HEK293 (cell line): ENCODE data around the gene CECR2.

Experiments
- CTCF ChIA-PET: fragments of 350-600 bp; formaldehyde crosslinking; extraction: SDS; loops from one replicate; lab custom pipeline; 2021; ENCODE audit warnings: antibody characterized with exemption; lab: Yijun Ruan, JAX
- POLR2A ChIA-PET: fragments of 300-600 bp; formaldehyde crosslinking; extraction: SDS; loops from one replicate; lab custom pipeline; 2020; ENCODE audit warnings: antibody characterized with exemption, inconsistent platforms; lab: Yijun Ruan, JAX
- H3K27ac ChIP-seq: fragments of 200-500 bp; sonication (Bioruptor generic); 2 replicates; pipeline ENCODE4 v1.5.1; 2014; ENCODE audit warnings: low read depth, low read length, control low read depth, inconsistent platforms; ENCODE audit errors: extremely low read depth
- H3K36me3 ChIP-seq, 2 experiments: fragments of 200-500 bp in 1 of 2; sonication (Bioruptor generic) in 1 of 2; 1 replicate in 1 of 2; 2 replicates in 1 of 2; pipeline ENCODE4 v1.5.1; 2014 to 2017; ENCODE audit warnings: inconsistent platforms in 2 of 2, low read length in 2 of 2; ENCODE audit not compliant: control insufficient read depth in 2 of 2, insufficient read depth in 1 of 2
- H3K4me1 ChIP-seq: fragments of 200-500 bp; sonication (Bioruptor generic); 2 replicates; pipeline ENCODE4 v1.5.1; 2014; ENCODE audit warnings: mild to moderate bottlenecking, low read length, inconsistent platforms; ENCODE audit not compliant: control insufficient read depth, insufficient read depth
- H3K4me3 ChIP-seq: 2 replicates; pipeline ENCODE4 v1.5.1; 2011; ENCODE audit warnings: low read depth, mild to moderate bottlenecking, control low read depth, low read length, moderate library complexity
- H3K9me3 ChIP-seq: fragments of 200-500 bp; sonication (Bioruptor generic); 2 replicates; pipeline ENCODE4 v1.5.1; 2014; ENCODE audit warnings: low read depth, low read length, inconsistent platforms; ENCODE audit not compliant: control insufficient read depth, insufficient read depth
- GLIS1 ChIP-seq: fragments of 450-650 bp; formaldehyde crosslinking; IDR thresholded peaks from 2 replicates; pipeline ENCODE4 v1.5.1; 2016; ENCODE audit warnings: missing biosample characterization, missing genetic modification characterization
- HOXC10 ChIP-seq: sonication (generic); formaldehyde crosslinking; IDR thresholded peaks from 2 replicates; pipeline ENCODE4 v1.8.1; 2023; ENCODE audit warnings: mild to moderate bottlenecking, missing genetic modification reagents
- KLF9 ChIP-seq: fragments of 450-650 bp; formaldehyde crosslinking; IDR thresholded peaks from 2 replicates; pipeline ENCODE4 v1.5.1; 2016; ENCODE audit warnings: missing biosample characterization, missing genetic modification characterization, low read depth
- SALL2 ChIP-seq: fragments of 450-650 bp; formaldehyde crosslinking; IDR thresholded peaks from 2 replicates; pipeline ENCODE4 v1.5.0; 2017; ENCODE audit warnings: missing biosample characterization, mild to moderate bottlenecking, missing genetic modification characterization, borderline replicate concordance
- YY1 ChIP-seq: fragments of 450-650 bp; formaldehyde crosslinking; IDR thresholded peaks from 2 replicates; pipeline ENCODE4 v1.5.1; 2018; ENCODE audit warnings: missing biosample characterization, missing genetic modification characterization
- ZBTB1 ChIP-seq: fragments of 450-650 bp; formaldehyde crosslinking; IDR thresholded peaks from 2 replicates; pipeline ENCODE4 v1.5.1; 2016; ENCODE audit warnings: missing biosample characterization, missing genetic modification characterization
- ZNF157 ChIP-seq: fragments of 450-650 bp; formaldehyde crosslinking; IDR thresholded peaks from 2 replicates; pipeline ENCODE4 v1.5.1; 2016; ENCODE audit warnings: missing biosample characterization, missing genetic modification characterization
- ZNF184 ChIP-seq: fragments of 450-650 bp; IDR thresholded peaks from 2 replicates; pipeline ENCODE4 v1.5.1; 2018; ENCODE audit warnings: missing biosample characterization, mild to moderate bottlenecking, missing genetic modification characterization
- ZNF266 ChIP-seq: fragments of 450-650 bp; formaldehyde crosslinking; IDR thresholded peaks from 2 replicates; pipeline ENCODE4 v1.5.1; 2016; ENCODE audit warnings: missing biosample characterization, missing genetic modification characterization, low read depth
- ZNF302 ChIP-seq: fragments of 450-650 bp; formaldehyde crosslinking; IDR thresholded peaks from 2 replicates; pipeline ENCODE4 v1.5.1; 2016; ENCODE audit warnings: missing biosample characterization, missing genetic modification characterization, low read depth
- ZNF335 ChIP-seq: fragments of 450-650 bp; formaldehyde crosslinking; conservative IDR thresholded peaks from 2 replicates; pipeline ENCODE4 v1.5.1; 2016; ENCODE audit warnings: missing biosample characterization, missing genetic modification characterization
- ZNF37A ChIP-seq: fragments of 450-650 bp; IDR thresholded peaks from 2 replicates; pipeline ENCODE4 v1.5.1; 2018; ENCODE audit warnings: missing biosample characterization, missing genetic modification characterization
- ZNF433 ChIP-seq: fragments of 450-650 bp; formaldehyde crosslinking; IDR thresholded peaks from 2 replicates; pipeline ENCODE4 v1.5.1; 2016; ENCODE audit warnings: missing biosample characterization, missing genetic modification characterization, low read depth
- ZNF501 ChIP-seq: fragments of 450-650 bp; formaldehyde crosslinking; IDR thresholded peaks from 2 replicates; pipeline ENCODE4 v1.5.1; 2016; ENCODE audit warnings: missing biosample characterization, missing genetic modification characterization
- ZNF510 ChIP-seq: fragments of 450-650 bp; formaldehyde crosslinking; IDR thresholded peaks from 2 replicates; pipeline ENCODE4 v1.5.1; 2018; ENCODE audit warnings: mild to moderate bottlenecking, missing genetic modification characterization, missing biosample characterization; ENCODE audit not compliant: insufficient replicate concordance
- ZNF521 ChIP-seq: fragments of 450-650 bp; formaldehyde crosslinking; IDR thresholded peaks from 2 replicates; pipeline ENCODE4 v1.5.1; 2017; ENCODE audit warnings: missing biosample characterization, mild to moderate bottlenecking, missing genetic modification characterization
- ZNF558 ChIP-seq: fragments of 450-650 bp; formaldehyde crosslinking; IDR thresholded peaks from 2 replicates; pipeline ENCODE4 v1.5.1; 2016; ENCODE audit warnings: missing biosample characterization, missing genetic modification characterization
- ZNF571 ChIP-seq: fragments of 450-650 bp; formaldehyde crosslinking; IDR thresholded peaks from 2 replicates; pipeline ENCODE4 v1.5.0; 2017; ENCODE audit warnings: missing biosample characterization, missing genetic modification characterization
- ZNF747 ChIP-seq: fragments of 450-650 bp; formaldehyde crosslinking; IDR thresholded peaks from 2 replicates; pipeline ENCODE4 v1.5.1; 2016; ENCODE audit warnings: missing biosample characterization, missing genetic modification characterization
- TF ChIP-seq, protein P1 (sequence below): fragments of 450-650 bp; formaldehyde crosslinking; IDR thresholded peaks from 2 replicates; pipeline ENCODE4 v1.5.1; 2017; ENCODE audit warnings: missing biosample characterization, mild to moderate bottlenecking, missing genetic modification characterization, moderate library complexity
- TF ChIP-seq, protein P2 (sequence below): fragments of 450-650 bp; formaldehyde crosslinking; IDR thresholded peaks from 2 replicates; pipeline ENCODE4 v1.5.1; 2016; ENCODE audit warnings: missing biosample characterization, missing genetic modification characterization
- TF ChIP-seq, protein P3 (sequence below): fragments of 450-650 bp; formaldehyde crosslinking; IDR thresholded peaks from 2 replicates; pipeline ENCODE4 v1.5.1; 2016; ENCODE audit warnings: missing biosample characterization, missing genetic modification characterization
- TF ChIP-seq, protein P4 (sequence below): IDR thresholded peaks from 2 replicates; pipeline ENCODE4 v1.6.1; 2011; ENCODE audit warnings: mild to moderate bottlenecking, low read depth, low read length, borderline replicate concordance
- TF ChIP-seq, protein P5 (sequence below): fragments of 450-650 bp; formaldehyde crosslinking; IDR thresholded peaks from 2 replicates; pipeline ENCODE4 v1.5.1; 2016; ENCODE audit warnings: missing biosample characterization, missing genetic modification characterization

The CECR2 gene

DNA sequence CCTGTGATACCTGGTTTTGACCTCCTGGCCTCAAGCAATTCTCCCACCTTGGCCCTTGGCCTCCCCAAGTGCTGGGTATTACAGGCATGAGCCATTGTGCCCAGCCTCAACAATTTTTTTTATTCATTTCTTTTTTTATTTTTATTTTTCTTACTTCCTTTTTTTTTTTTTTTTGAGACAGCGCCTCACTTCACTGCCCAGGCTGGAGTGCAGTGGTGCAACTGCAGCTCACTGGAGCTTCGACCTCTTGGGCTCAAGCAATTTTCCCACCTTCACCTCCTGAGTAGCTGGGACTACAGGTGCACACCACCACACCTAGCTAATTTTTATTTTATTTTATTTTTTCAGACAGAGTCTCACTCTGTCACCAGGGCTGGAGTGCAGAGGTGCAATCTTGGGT lies 25.5 kb upstream of the CECR2 start (continued):
- TF ChIP-seq, protein P1, sequence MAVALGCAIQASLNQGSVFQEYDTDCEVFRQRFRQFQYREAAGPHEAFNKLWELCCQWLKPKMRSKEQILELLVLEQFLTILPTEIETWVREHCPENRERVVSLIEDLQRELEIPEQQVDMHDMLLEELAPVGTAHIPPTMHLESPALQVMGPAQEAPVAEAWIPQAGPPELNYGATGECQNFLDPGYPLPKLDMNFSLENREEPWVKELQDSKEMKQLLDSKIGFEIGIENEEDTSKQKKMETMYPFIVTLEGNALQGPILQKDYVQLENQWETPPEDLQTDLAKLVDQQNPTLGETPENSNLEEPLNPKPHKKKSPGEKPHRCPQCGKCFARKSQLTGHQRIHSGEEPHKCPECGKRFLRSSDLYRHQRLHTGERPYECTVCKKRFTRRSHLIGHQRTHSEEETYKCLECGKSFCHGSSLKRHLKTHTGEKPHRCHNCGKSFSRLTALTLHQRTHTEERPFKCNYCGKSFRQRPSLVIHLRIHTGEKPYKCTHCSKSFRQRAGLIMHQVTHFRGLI (tag by site-specific recombination) = no peak
- TF ChIP-seq ZNF747 (tag by site-specific recombination) = no peak
- no peak for TF ChIP-seq ZNF521 (tag by site-specific recombination)
- no peak for TF ChIP-seq SALL2 (tag by site-specific recombination)

DNA sequence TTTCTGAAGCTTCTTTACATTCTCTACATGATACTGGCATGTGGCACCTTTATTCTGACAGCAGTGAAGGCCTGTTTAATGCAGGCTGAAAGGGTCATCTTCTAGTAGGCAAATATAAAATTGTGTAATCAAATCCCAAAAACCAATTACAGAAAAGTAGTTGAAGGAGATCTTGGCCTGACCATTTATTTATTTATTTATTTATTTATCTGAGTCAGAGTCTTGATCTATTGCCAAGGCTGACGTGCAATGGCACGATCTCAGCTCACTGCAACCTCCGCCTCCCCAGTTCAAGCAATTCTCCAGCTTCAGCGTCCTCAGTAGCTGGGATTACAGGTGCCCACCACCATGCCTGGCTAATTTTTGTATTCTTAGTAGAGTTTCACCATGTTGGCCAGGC lies 22.7 kb upstream of the CECR2 start:
- H3K27ac ChIP-seq = no peak overlapping the region
- no peak overlapping the region for H3K4me3 ChIP-seq
- TF ChIP-seq ZNF335 (tag by site-specific recombination) = peak; percentile 43
- TF ChIP-seq ZBTB1 (tag by site-specific recombination) = no peak
- TF ChIP-seq, protein P2, sequence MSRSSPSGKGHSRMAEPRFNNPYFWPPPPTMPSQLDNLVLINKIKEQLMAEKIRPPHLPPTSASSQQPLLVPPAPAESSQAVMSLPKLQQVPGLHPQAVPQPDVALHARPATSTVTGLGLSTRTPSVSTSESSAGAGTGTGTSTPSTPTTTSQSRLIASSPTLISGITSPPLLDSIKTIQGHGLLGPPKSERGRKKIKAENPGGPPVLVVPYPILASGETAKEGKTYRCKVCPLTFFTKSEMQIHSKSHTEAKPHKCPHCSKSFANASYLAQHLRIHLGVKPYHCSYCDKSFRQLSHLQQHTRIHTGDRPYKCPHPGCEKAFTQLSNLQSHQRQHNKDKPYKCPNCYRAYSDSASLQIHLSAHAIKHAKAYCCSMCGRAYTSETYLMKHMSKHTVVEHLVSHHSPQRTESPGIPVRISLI (tag by site-specific recombination) = no peak
- no peak for TF ChIP-seq KLF9 (tag by site-specific recombination)
- no peak for TF ChIP-seq ZNF302
- TF ChIP-seq ZNF433 = no peak
- TF ChIP-seq ZNF558 (tag by site-specific recombination) = no peak
- H3K4me1 ChIP-seq = no peaks in the 10 kb centered on the region
- no peaks in the 10 kb centered on the region for H3K36me3 ChIP-seq
- CTCF ChIA-PET = interaction anchor here (1.4 kb wide), 1 partner anchor 175 kb away, joined by 7 read pairs; no protein-coding TSS in a partner anchor
- POLR2A ChIA-PET = no interaction called here
- H3K9me3 ChIP-seq = no peaks in the 10 kb centered on the region

DNA sequence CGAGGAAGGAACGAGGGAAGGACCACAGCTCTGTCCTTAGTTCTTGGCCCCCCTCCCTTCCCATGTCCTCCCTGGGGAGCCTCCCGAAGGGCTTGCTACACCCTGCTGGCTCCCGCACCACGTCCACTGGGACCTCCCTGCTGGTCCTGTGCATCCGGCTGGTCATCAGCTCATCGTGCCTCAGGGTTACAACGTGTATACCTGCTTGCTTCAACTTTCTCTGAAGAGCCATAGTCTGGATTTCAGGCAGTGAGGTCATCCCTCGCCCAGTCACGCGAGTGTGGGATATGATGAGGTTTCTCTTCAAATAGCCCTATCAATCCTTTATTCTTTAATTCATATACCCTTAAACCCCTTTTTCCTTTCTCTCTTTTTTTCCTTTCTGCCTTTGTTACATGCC lies 21.5 kb upstream of the CECR2 start:
- Histone ChIP-seq H3K4me1 (no peaks in the 10 kb centered on the region), H3K27ac (no peak overlapping the region), H3K4me3 (no peak overlapping the region), H3K36me3 (no peaks in the 10 kb centered on the region), H3K9me3 (no peaks in the 10 kb centered on the region)
- ChIA-PET POLR2A (interaction anchor here (0.8 kb wide), 1 partner anchor 176 kb away, joined by 3 read pairs; no protein-coding TSS in a partner anchor), CTCF (interaction anchor here (1.4 kb wide), 1 partner anchor 176 kb away, joined by 7 read pairs; no protein-coding TSS in a partner anchor)
- no peak for TF ChIP-seq ZNF184 (tag by site-specific recombination)
- TF ChIP-seq, protein P3, sequence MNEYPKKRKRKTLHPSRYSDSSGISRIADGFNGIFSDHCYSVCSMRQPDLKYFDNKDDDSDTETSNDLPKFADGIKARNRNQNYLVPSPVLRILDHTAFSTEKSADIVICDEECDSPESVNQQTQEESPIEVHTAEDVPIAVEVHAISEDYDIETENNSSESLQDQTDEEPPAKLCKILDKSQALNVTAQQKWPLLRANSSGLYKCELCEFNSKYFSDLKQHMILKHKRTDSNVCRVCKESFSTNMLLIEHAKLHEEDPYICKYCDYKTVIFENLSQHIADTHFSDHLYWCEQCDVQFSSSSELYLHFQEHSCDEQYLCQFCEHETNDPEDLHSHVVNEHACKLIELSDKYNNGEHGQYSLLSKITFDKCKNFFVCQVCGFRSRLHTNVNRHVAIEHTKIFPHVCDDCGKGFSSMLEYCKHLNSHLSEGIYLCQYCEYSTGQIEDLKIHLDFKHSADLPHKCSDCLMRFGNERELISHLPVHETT (tag by site-specific recombination) = no peak
- no peak for TF ChIP-seq ZNF157
- no peak for TF ChIP-seq ZNF501 (tag by site-specific recombination)
- no peak for TF ChIP-seq YY1
- no peak for TF ChIP-seq GLIS1 (tag by site-specific recombination)
- no peak for TF ChIP-seq ZNF521 (tag by site-specific recombination)
- TF ChIP-seq ZNF37A (tag by site-specific recombination) = no peak
- TF ChIP-seq, protein P4, sequence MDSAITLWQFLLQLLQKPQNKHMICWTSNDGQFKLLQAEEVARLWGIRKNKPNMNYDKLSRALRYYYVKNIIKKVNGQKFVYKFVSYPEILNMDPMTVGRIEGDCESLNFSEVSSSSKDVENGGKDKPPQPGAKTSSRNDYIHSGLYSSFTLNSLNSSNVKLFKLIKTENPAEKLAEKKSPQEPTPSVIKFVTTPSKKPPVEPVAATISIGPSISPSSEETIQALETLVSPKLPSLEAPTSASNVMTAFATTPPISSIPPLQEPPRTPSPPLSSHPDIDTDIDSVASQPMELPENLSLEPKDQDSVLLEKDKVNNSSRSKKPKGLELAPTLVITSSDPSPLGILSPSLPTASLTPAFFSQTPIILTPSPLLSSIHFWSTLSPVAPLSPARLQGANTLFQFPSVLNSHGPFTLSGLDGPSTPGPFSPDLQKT = no peak
- TF ChIP-seq, protein P5, sequence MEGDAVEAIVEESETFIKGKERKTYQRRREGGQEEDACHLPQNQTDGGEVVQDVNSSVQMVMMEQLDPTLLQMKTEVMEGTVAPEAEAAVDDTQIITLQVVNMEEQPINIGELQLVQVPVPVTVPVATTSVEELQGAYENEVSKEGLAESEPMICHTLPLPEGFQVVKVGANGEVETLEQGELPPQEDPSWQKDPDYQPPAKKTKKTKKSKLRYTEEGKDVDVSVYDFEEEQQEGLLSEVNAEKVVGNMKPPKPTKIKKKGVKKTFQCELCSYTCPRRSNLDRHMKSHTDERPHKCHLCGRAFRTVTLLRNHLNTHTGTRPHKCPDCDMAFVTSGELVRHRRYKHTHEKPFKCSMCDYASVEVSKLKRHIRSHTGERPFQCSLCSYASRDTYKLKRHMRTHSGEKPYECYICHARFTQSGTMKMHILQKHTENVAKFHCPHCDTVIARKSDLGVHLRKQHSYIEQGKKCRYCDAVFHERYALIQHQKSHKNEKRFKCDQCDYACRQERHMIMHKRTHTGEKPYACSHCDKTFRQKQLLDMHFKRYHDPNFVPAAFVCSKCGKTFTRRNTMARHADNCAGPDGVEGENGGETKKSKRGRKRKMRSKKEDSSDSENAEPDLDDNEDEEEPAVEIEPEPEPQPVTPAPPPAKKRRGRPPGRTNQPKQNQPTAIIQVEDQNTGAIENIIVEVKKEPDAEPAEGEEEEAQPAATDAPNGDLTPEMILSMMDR = no peak
- no peak for TF ChIP-seq ZNF266 (tag by site-specific recombination)
- TF ChIP-seq HOXC10 (CRISPR knock-in tag) = no peak
- no peak for TF ChIP-seq ZNF571 (tag by site-specific recombination)
- no peak for TF ChIP-seq ZNF510 (tag by site-specific recombination)
